Measurements from ENCODE around the gene RPS19BP1.
"Not testable (repeated sequence)": the region's sequence is repeated elsewhere in the genome, so short reads cannot be mapped to it uniquely, and the experiment has no call there.

RPS19BP1 gene

GRCh38 chr22:39513791-39514190, 18.8 kb downstream of the RPS19BP1 start:
- no peak for DNase-seq (ENCODE audit: low spot score)

DNA sequence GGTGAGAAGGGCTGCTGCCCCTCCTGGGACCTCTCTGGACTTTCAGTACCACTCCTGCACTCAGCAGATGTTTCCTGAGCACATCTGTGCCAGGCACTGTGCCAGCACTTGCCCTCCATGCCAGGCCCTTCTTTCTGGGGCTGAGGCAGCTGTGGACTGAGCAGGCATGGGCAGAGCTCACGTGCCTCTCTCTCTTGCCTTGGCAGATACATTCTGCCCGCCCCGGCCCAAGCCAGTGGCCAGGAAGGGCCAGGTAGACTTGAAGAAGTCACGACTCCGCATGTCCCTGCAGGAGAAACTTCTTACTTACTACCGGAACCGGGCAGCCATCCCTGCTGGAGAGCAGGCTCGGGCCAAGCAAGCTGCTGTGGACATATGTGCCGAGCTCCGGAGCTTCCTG, 20.5 kb downstream of the RPS19BP1 start:
- no peak for DNase-seq (ENCODE audit: low spot score)

GRCh38 chr22:39511226-39511625, 21.3 kb downstream of the RPS19BP1 start:
- DNase-seq (ENCODE audit: low spot score), result no peak

- no peak for DNase-seq (ENCODE audit: low spot score)
Measured at GRCh38 chr22:39510529-39511149, 21.9 kb downstream of the RPS19BP1 start.

DNA sequence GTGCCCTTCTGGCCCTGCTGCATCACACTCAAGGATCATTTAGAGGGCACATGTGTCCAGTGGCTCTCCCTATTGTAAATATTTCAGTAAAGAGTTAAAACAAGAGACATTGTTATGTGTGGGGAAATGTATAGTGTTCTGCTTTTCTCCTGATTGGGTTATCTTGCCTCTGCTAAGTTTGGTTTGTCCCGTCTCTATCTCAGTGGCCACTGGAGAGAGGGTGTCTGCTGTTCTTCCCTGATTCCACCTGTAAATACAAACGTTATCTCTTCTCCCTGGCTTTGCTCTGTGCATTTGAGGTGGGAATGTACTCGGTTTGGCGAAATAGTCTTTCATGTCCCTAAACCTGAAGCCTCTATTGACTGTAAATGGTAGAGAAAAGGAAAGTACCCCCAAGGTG, 24.2 kb downstream of the RPS19BP1 start:
- DNase-seq (ENCODE audit: low spot score), result no peak

- not testable (repeated sequence) for DNase-seq (ENCODE audit: low spot score)
Measured at GRCh38 chr22:39507021-39507420, 25.5 kb downstream of the RPS19BP1 start.

DNA sequence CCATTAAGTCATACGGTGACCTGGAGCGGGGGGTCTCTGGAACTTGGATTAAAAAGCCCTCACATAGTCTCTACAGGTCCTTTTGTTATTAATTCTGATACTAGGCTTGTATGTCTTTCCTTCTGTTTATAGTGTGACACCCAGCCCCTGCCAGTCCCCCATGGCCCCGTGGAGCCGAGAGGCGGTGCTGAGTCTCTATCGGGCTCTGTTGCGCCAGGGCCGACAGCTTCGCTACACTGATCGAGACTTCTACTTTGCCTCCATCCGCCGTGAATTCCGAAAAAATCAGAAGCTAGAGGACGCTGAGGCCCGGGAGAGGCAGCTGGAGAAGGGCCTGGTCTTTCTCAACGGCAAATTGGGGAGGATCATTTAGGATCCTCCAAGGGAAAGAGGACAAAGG, 28.5 kb downstream of the RPS19BP1 start:
- no peak for DNase-seq (ENCODE audit: low spot score)

GRCh38 chr22:39503630-39504029, 28.9 kb downstream of the RPS19BP1 start:
- DNase-seq (ENCODE audit: low spot score), result no peak

DNA sequence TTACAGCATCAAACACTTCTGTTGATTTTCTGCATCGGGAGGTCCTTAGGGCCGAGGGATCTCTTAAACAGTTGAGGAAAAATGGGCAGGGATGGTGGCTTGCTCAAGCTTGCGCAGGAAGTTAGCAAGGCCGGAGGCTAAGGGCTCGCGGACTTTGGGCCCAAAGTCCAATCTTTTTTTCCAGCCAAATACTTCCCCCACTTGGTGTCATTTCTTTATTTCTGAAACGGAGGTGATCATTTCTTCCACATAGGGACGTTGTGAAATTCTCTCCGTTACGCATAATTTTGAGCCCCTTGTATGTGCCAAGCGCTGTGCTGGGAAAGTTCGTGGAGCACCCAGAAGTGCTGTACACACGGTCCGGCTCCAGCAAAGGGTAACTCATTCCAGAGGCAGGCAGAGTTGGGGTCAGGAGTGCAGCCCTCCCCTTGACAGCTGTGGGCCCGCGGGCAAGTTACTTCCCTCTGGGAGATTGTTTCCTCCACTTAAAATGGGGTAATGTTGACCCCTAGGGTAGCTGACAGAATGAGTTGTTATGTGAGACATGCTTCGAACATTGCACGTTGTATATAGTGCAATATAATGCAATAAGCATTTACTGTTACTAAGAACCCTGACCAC, 29.6 kb downstream of the RPS19BP1 start:
- no peak for DNase-seq (ENCODE audit: low spot score)

- DNase-seq (ENCODE audit: low spot score), result peak; percentile 97
Measured at GRCh38 chr22:39502109-39502788, 30.3 kb downstream of the RPS19BP1 start, which contains the start of gene MIEF1. Gene MIEF1 (plus strand): TSS chr22:39502290. CDS start chr22:39511295, 9,005 bp downstream.

DNA sequence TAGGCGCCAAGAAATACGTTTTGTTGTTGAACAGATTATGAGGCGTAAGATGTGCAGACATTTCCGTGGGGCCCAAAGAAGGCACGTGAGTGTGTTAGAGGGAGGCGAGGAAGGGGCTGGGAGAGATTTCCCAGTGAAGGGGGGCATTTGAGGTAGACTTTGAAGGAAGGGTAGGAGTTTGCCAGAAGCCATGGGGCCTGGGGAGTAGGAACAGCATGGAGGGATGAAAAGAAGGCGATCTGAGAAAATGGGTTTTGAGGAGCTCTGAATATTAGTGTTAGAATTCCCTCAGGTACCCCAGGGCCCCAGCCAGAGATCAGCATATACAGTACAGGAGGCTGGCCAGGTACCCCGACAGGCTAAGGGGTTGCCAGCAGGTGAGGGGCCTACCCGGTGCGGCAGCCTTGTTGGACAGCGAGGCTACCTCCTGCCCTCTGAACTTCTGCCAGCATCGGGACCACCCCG, 30.9 kb downstream of the RPS19BP1 start:
- DNase-seq (ENCODE audit: low spot score), result no peak

GRCh38 chr22:39500101-39500500, 32.4 kb downstream of the RPS19BP1 start:
- no peak for DNase-seq (ENCODE audit: low spot score)

- DNase-seq (ENCODE audit: low spot score), result no peak
Measured at GRCh38 chr22:39498802-39499201, 33.7 kb downstream of the RPS19BP1 start.

- DNase-seq (ENCODE audit: low spot score), result no peak
Measured at GRCh38 chr22:39498368-39498767, 34.2 kb downstream of the RPS19BP1 start.

- DNase-seq (ENCODE audit: low spot score), result no peak
Measured at GRCh38 chr22:39497429-39497828, 35.1 kb downstream of the RPS19BP1 start.

GRCh38 chr22:39496131-39496838, 36.3 kb downstream of the RPS19BP1 start:
- peak; percentile 63 for DNase-seq (ENCODE audit: low spot score)

DNA sequence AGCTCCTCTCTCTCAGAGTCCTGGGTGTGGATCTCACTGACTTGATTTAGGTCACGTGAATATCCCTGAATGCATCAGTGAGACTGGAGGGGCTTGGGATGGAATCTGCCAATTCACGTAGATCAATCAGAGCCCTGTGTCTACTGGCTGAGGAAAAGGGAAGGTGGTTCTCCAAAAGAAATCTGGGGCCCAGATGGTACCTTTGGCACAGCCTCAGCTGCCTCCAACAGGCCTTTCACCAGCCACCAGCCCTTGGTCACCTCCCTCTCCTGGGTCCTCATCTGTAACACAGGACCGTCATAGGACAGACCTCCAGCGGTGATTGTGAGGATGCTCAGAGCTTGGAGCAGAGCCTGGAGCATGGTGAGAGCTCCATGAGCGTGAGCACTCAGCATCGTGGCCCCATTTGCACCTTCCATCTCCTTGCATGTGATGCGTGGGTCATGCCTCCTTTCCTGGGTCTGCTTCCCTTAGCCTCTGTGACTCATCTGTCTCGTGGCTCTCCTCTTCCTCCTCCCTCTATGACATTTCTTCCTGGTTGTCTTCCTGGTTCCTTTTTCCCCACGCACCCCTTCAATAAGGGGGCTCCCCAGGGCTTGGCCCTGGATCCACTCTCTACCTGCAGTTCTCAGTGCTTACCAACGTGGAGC, 38.0 kb downstream of the RPS19BP1 start:
- DNase-seq (ENCODE audit: low spot score), result no peak

DNA sequence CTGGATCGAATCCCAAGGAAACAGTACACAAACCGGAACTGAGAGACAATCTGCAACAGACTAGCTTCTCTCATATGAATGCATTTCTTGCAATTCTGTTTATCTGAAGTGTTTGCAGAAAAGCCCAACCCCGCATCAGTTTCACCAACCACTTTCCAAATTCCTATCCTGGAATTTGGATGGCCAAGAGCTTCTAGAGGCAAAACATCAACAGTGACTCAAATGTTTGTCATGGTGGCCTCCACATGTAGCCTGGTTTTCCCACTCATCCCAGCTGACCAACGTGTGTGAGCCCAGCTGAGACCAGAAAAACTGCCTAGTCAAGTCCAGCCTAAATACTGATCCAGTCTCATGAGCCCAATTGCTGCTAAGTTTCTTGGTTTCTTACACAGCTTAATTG, 38.8 kb downstream of the RPS19BP1 start:
- peak; percentile 95 for DNase-seq (ENCODE audit: low spot score)

GRCh38 chr22:39492186-39492585, 40.4 kb downstream of the RPS19BP1 start:
- DNase-seq (ENCODE audit: low spot score), result no peak

- DNase-seq (ENCODE audit: low spot score), result no peak
Measured at GRCh38 chr22:39491696-39492095, 40.9 kb downstream of the RPS19BP1 start.

- no peak for DNase-seq (ENCODE audit: low spot score)
Measured at GRCh38 chr22:39490966-39491680, 41.4 kb downstream of the RPS19BP1 start.
